Tibial nerve (tissue), 4 donors: Measurements from ENCODE around the gene UNC79. TPM values are rescaled to one million over a fixed set of nuclear protein-coding genes. Genes with fewer than 3 reads are reported as not detected.

Source experiments
- DNase-seq, 2 donors: peaks; one replicate each; pipeline ENCODE4 v3.0.0-alpha.2; 2019; ENCODE audit warnings: low spot score in 2 of 2
- H3K27ac ChIP-seq, 4 donors: fragments of 200-600 bp; sonication (generic) in 3 of 4; one replicate each; pipeline ENCODE4 v1.5.1; 2017 to 2019; ENCODE audit warnings: mild to moderate bottlenecking in 1 of 4
- H3K27me3 ChIP-seq, 2 donors: fragments of 200-600 bp; sonication (generic) in 1 of 2; one replicate each; pipeline versions ENCODE4 v1.5.1 to v1.6.0; 2017 to 2019
- H3K36me3 ChIP-seq, 3 donors: fragments of 200-600 bp; sonication (generic); one replicate each; pipeline ENCODE4 v1.5.1; 2018 to 2019
- H3K4me1 ChIP-seq, 4 donors: fragments of 200-600 bp; sonication (generic) in 3 of 4; one replicate each; pipeline ENCODE4 v1.5.1; 2017 to 2019
- H3K4me3 ChIP-seq, 4 donors: fragments of 200-600 bp; sonication (generic) in 3 of 4; one replicate each; pipeline ENCODE4 v1.5.1; 2017 to 2019; ENCODE audit warnings: mild to moderate bottlenecking in 1 of 4, moderate library complexity in 1 of 4
- H3K9me3 ChIP-seq, 4 donors: fragments of 200-600 bp; sonication (generic) in 3 of 4; one replicate each; pipeline ENCODE4 v1.5.1; 2017 to 2019
- CTCF ChIP-seq, 5 experiments: fragments of 200-600 bp in 3 of 5; fragments of 450-650 bp in 2 of 5; sonication (generic) in 3 of 5; IDR thresholded peaks; one replicate each; pipeline ENCODE4 v1.5.1; 2016 to 2019; ENCODE audit warnings: antibody characterized with exemption in 5 of 5, mild to moderate bottlenecking in 3 of 5, moderate library complexity in 2 of 5
- EP300 ChIP-seq, 2 donors: sonication (generic); formaldehyde crosslinking; IDR thresholded peaks; one replicate each; pipeline ENCODE4 v1.6.1; 2017; ENCODE audit warnings: antibody characterized with exemption in 2 of 2, mild to moderate bottlenecking in 1 of 2
- POLR2A ChIP-seq, 2 donors: fragments of 450-650 bp; IDR thresholded peaks; one replicate each; pipeline ENCODE4 v1.6.1; 2017; ENCODE audit warnings: antibody characterized with exemption in 2 of 2, mild to moderate bottlenecking in 2 of 2, moderate library complexity in 2 of 2
- WGBS, 2 donors: methylation state at CpG; one replicate each; pipeline ENCODE4 v1.1.5; 2018; 5-methylcytosine and 5-hydroxymethylcytosine counted together
- total RNA-seq, 4 donors: library from RNA; depleted of rRNA; stranded (reverse); fragments of >200 nt; gene quantifications; one replicate each; pipeline ENCODE4 v1.1.0, GENCODE V29; 2016

The UNC79 gene
- total RNA-seq, 4 donors from 2014 or later: under 0.01 to 1.3 (median 0.21) TPM; not detected in 1

DNA sequence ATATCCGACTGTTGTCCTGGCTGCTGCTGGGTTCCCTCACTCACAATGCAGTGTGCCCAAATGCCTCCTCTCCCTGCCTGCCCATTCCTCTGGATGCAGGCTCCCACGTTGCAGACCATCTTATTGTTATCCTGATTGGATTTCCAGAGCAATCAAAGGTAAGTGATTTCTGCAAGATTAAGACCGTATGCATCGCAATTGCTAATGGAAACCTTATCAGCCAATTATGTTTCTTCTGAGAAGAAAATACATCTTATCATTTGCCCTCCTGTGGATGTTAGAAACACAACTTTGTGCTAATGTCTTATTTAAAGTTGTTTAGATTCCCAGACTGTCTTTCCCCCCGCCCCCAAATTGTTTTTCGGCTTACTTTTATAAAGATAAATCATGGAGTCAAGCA, 259.4 kb downstream of the UNC79 start:
- Histone ChIP-seq H3K27ac (no peak overlapping the region), H3K36me3 (no peaks in the 10 kb centered on the region), H3K4me3 (no peak overlapping the region), H3K4me1 (no peaks in the 10 kb centered on the region), H3K27me3 (no peaks in the 10 kb centered on the region), H3K9me3 (no peaks in the 10 kb centered on the region)
- WGBS, 2 donors: 81 to 83% methylated on average over 6 of the region's 6 CpGs
- no peak for TF ChIP-seq EP300 (IDR thresholded peaks at IDR 0.05)
- TF ChIP-seq POLR2A (IDR thresholded peaks at IDR 0.05): no peak
- TF ChIP-seq CTCF (IDR thresholded peaks at IDR 0.05): no peak
- DNase-seq: no peak

DNA sequence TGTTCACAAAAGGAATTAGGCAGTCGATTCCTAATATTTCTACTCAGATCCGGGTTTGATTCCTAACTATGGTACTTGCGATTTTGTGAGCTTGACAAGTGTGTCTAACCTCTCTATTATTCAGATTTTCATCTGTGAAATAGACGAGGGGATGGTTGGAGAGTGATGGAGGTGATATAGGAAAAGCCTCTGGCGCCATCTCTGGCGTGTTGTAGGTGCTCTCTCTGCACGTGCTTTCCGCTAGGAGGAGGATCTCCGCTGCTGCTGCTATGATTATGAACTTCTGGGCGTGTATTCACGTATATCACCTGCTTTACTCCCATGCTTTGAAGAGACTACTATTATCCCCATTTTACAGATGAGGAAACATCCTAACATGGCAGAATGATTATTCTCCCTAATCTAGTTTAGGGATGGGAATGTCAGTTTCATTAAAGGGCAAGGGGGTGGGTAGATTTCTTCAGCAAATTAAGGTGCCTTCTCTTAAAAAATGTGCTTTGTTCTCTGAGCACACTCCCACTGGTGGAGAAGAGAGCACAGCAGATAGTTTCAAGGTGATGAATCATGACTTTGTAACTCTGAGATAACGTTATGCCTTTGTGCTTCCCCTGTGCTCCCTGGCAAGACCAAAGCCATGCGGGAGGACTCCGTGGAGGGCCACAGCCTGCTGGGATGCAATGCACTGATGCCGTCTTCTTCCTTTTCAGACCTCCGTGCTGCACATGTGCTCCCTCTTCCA, 260.5 kb downstream of the UNC79 start:
- Histone ChIP-seq H3K4me1 (no peaks in the 10 kb centered on the region), H3K4me3 (no peak overlapping the region), H3K27me3 (no peaks in the 10 kb centered on the region), H3K27ac (no peak overlapping the region), H3K9me3 (no peaks in the 10 kb centered on the region), H3K36me3 (no peaks in the 10 kb centered on the region)
- DNase-seq: no peak
- no peak for TF ChIP-seq CTCF (IDR thresholded peaks at IDR 0.05)
- TF ChIP-seq EP300 (IDR thresholded peaks at IDR 0.05): no peak
- TF ChIP-seq POLR2A (IDR thresholded peaks at IDR 0.05): no peak
- WGBS, 2 donors: 85 to 90% methylated on average over 16 of the region's 16 CpGs

DNA sequence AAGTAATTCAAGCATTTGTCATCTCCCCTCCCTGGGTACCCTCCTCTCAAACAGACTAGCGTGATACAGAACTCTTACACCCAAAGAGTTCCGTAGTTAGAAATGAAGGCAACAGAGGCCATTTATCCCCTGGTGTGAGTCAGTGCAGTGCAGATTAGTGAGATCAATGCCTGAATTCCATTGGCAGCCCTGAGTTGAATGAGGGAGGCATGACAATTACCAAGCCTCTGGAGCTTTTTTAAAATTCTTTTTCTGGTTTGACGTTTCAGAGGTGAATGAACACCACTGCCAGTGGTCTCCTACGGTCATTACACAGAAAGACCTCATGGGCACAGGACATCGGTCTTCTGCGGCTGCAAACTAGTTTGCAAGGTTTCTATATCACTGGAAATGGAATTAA, 263.2 kb downstream of the UNC79 start:
- 57 to 59% methylated on average over 6 of the region's 6 CpGs for WGBS, 2 donors

GRCh38 chr14:93700928-93701327, 270.2 kb downstream of the UNC79 start:
- Histone ChIP-seq H3K27ac (no peak overlapping the region), H3K9me3 (peaks cover 0 to 31% (median 4%) of the 10 kb centered on the region in 4 donors), H3K27me3 (no peaks in the 10 kb centered on the region), H3K36me3 (no peaks in the 10 kb centered on the region), H3K4me1 (no peaks in the 10 kb centered on the region), H3K4me3 (no peak overlapping the region)
- TF ChIP-seq POLR2A (IDR thresholded peaks at IDR 0.05) (no peak), CTCF (IDR thresholded peaks at IDR 0.05) (no peak), EP300 (IDR thresholded peaks at IDR 0.05) (no peak)
- DNase-seq: no peak

More for the DNA sequence above, 263.2 kb downstream of the UNC79 start:
- Histone ChIP-seq H3K27ac (no peak overlapping the region), H3K4me3 (no peak overlapping the region), H3K4me1 (no peaks in the 10 kb centered on the region), H3K27me3 (no peaks in the 10 kb centered on the region), H3K9me3 (peaks cover 0 to 16% (median under 1%) of the 10 kb centered on the region in 4 donors), H3K36me3 (no peaks in the 10 kb centered on the region)
- no peak for TF ChIP-seq EP300 (IDR thresholded peaks at IDR 0.05)
- no peak for TF ChIP-seq CTCF (IDR thresholded peaks at IDR 0.05)
- TF ChIP-seq POLR2A (IDR thresholded peaks at IDR 0.05): no peak
- no peak for DNase-seq

- Histone ChIP-seq H3K4me1 (no peaks in the 10 kb centered on the region), H3K4me3 (no peak overlapping the region), H3K36me3 (no peaks in the 10 kb centered on the region), H3K9me3 (peaks cover 0 to 31% (median 4%) of the 10 kb centered on the region in 4 donors), H3K27ac (no peak overlapping the region), H3K27me3 (no peaks in the 10 kb centered on the region)
- TF ChIP-seq CTCF (IDR thresholded peaks at IDR 0.05) (no peak), EP300 (IDR thresholded peaks at IDR 0.05) (no peak), POLR2A (IDR thresholded peaks at IDR 0.05) (no peak)
- 87 to 89% methylated on average over 2 of the region's 2 CpGs for WGBS, 2 donors
- no peak for DNase-seq
These were observed 270.8 kb downstream of the UNC79 start for GRCh38 chr14:93701562-93701961.
